Astrocyte (in vitro differentiated cells and primary cell): ENCODE data around the gene PRKAR2B. TPM values are rescaled to one million over a fixed set of nuclear protein-coding genes. Genes with fewer than 3 reads are reported as not detected.
A peak's percentile ranks its signal among the peaks of the same experiment; 100 is the strongest.

Experiments
- DNase-seq: peaks from one replicate; pipeline ENCODE4 v3.0.0-alpha.2; 2010; ENCODE audit warnings: low read depth
- FAIRE-seq: peaks from 2 replicates; lab custom pipeline; 2011; peaks lifted over from hg19 to GRCh38; lab: Jason Lieb, UNC
- H2AFZ ChIP-seq: 2 replicates; pipeline ENCODE4 v1.6.0; 2012; ENCODE audit warnings: low read depth, low read length, inconsistent platforms
- H3K27ac ChIP-seq: 2 replicates; pipeline ENCODE4 v1.5.1; 2011; ENCODE audit warnings: low read depth, low read length, inconsistent platforms
- H3K27me3 ChIP-seq: 2 replicates; pipeline ENCODE4 v1.6.0; 2011; ENCODE audit warnings: low read length, inconsistent platforms; ENCODE audit not compliant: insufficient read depth
- H3K36me3 ChIP-seq: 2 replicates; pipeline ENCODE4 v1.5.1; 2011; ENCODE audit warnings: low read length, inconsistent platforms; ENCODE audit not compliant: insufficient read depth
- H3K4me1 ChIP-seq: 2 replicates; pipeline ENCODE4 v1.5.1; 2011; ENCODE audit warnings: low read length, inconsistent platforms; ENCODE audit not compliant: insufficient read depth
- H3K4me2 ChIP-seq: 2 replicates; pipeline ENCODE4 v1.6.0; 2012; ENCODE audit warnings: low read length, inconsistent platforms
- H3K4me3 ChIP-seq: 2 replicates; pipeline ENCODE4 v1.5.1; 2011; ENCODE audit warnings: low read depth, mild to moderate bottlenecking, low read length, inconsistent platforms; ENCODE audit not compliant: insufficient read depth
- H3K79me2 ChIP-seq: 2 replicates; pipeline ENCODE4 v1.6.0; 2012; ENCODE audit warnings: mild to moderate bottlenecking, low read length, inconsistent platforms; ENCODE audit not compliant: insufficient read depth
- H3K9ac ChIP-seq: 2 replicates; pipeline ENCODE4 v1.6.0; 2012; ENCODE audit warnings: mild to moderate bottlenecking, low read length, inconsistent platforms
- H3K9me3 ChIP-seq: 2 replicates; pipeline ENCODE4 v1.5.1; 2012; ENCODE audit warnings: low read depth, mild to moderate bottlenecking, low read length, inconsistent platforms; ENCODE audit not compliant: insufficient read depth
- H4K20me1 ChIP-seq: 2 replicates; pipeline ENCODE4 v1.6.0; 2012; ENCODE audit warnings: low read length, inconsistent platforms; ENCODE audit not compliant: insufficient read depth
- H3K27ac Mint-ChIP-seq: one replicate; pipeline ENCODE4 v1.8.0; 2021; ENCODE audit warnings: mild to moderate bottlenecking, mixed read lengths; ENCODE audit not compliant: unreplicated experiment
- H3K27me3 Mint-ChIP-seq: one replicate; pipeline ENCODE4 v1.8.0; 2021; ENCODE audit warnings: low read depth, mixed read lengths; ENCODE audit not compliant: unreplicated experiment
- H3K36me3 Mint-ChIP-seq: one replicate; pipeline ENCODE4 v1.8.0; 2021; ENCODE audit warnings: low read depth, mixed read lengths; ENCODE audit not compliant: unreplicated experiment
- H3K4me1 Mint-ChIP-seq: one replicate; pipeline ENCODE4 v1.8.0; 2021; ENCODE audit warnings: low read depth, mixed read lengths; ENCODE audit not compliant: unreplicated experiment
- H3K4me3 Mint-ChIP-seq: one replicate; pipeline ENCODE4 v1.8.0; 2021; ENCODE audit warnings: mild to moderate bottlenecking, moderate library complexity, mixed read lengths; ENCODE audit not compliant: unreplicated experiment
- H3K9me3 Mint-ChIP-seq: one replicate; pipeline ENCODE4 v1.8.0; 2021; ENCODE audit warnings: mild to moderate bottlenecking, mixed read lengths; ENCODE audit not compliant: unreplicated experiment
- EZH2 ChIP-seq: IDR thresholded peaks from 2 replicates; pipeline ENCODE4 v1.6.1; 2012; ENCODE audit warnings: mild to moderate bottlenecking, low read length, inconsistent platforms; ENCODE audit not compliant: insufficient read depth
- total RNA-seq: library from RNA; stranded (reverse); gene quantifications from 2 replicates; pipeline ENCODE4 v1.2.1, GENCODE V29; 2021
- TF ChIP-seq, protein P1 (sequence below): IDR thresholded peaks from 2 replicates; pipeline ENCODE4 v1.5.1; 2011; ENCODE audit warnings: low read depth, mild to moderate bottlenecking, inconsistent platforms, low read length, moderate library complexity; ENCODE audit not compliant: insufficient read depth

Gene PRKAR2B
- total RNA-seq, 1 donor from 2014 or later = 7.6 TPM

DNA sequence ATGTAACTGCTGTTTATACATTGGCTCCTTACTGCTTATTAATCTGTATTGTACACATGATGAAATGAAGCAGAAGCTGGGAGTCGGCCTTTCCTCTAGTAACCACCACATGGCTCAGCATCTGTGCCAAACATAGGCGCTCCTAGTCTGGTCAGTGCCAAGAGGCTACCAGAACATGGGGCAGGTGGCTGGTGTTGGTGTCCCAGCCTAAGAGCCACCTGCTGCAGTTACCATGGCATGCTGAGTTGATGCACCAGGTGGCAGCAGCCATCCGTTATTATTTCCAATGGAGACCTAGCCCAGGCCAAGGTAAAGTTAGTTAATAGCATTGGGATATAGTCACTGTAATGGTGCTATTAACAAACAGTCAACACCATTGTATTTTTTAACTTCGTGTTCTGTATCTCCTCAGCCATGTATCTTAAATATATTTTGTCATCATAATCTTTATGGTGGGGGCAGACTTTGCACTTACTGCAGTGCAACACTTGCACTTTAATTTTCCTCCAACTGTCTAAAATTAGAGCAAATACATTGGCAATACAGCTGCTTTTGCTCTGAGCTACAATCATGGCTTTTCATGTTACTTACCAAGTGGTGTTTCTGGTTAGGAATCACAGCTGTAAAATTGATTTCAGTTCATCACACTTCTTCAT, 157.4 kb downstream of the PRKAR2B start:
- no peaks in the 10 kb centered on the region for H3K4me1 ChIP-seq
- H3K4me2 ChIP-seq = no peak overlapping the region
- FAIRE-seq (no peak), DNase-seq (no peak)
- H3K27me3 ChIP-seq = no peaks in the 10 kb centered on the region
- H3K9ac ChIP-seq = no peak overlapping the region
- peaks cover 20% of the 10 kb centered on the region for H3K36me3 ChIP-seq
- Mint-ChIP-seq H3K4me1 (no peaks in the 10 kb centered on the region), H3K9me3 (no peaks in the 10 kb centered on the region), H3K36me3 (peaks cover 16% of the 10 kb centered on the region), H3K27me3 (no peaks in the 10 kb centered on the region), H3K27ac (no peak overlapping the region), H3K4me3 (no peak overlapping the region)
- no peak overlapping the region for H3K27ac ChIP-seq
- peaks cover 5% of the 10 kb centered on the region for H4K20me1 ChIP-seq
- no peak overlapping the region for H3K4me3 ChIP-seq
- H3K79me2 ChIP-seq = no peaks in the 10 kb centered on the region
- no peak overlapping the region for H2AFZ ChIP-seq
- no peaks in the 10 kb centered on the region for H3K9me3 ChIP-seq
- no peak for TF ChIP-seq EZH2
- TF ChIP-seq, protein P1, sequence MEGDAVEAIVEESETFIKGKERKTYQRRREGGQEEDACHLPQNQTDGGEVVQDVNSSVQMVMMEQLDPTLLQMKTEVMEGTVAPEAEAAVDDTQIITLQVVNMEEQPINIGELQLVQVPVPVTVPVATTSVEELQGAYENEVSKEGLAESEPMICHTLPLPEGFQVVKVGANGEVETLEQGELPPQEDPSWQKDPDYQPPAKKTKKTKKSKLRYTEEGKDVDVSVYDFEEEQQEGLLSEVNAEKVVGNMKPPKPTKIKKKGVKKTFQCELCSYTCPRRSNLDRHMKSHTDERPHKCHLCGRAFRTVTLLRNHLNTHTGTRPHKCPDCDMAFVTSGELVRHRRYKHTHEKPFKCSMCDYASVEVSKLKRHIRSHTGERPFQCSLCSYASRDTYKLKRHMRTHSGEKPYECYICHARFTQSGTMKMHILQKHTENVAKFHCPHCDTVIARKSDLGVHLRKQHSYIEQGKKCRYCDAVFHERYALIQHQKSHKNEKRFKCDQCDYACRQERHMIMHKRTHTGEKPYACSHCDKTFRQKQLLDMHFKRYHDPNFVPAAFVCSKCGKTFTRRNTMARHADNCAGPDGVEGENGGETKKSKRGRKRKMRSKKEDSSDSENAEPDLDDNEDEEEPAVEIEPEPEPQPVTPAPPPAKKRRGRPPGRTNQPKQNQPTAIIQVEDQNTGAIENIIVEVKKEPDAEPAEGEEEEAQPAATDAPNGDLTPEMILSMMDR = peak; percentile 57

DNA sequence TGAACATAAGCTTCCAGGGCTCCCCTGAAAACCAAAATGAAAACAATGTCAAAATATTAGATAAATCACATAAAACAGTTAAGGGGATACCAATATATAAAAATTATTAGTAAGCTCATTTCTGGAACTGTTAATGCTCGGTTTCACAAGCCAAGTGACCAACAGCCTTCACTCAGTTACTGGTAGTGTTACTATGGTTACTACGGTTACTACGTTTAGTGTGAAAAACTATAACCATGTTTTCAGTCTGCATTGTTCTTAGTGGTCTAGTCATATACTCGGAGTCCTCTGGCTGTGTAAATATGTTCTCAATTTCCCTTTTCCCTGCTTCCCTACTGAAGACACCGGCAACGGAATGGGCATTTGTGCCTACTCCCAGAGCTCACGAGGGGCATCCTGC, 159.1 kb downstream of the PRKAR2B start:
- peaks cover 25% of the 10 kb centered on the region for H3K36me3 ChIP-seq
- no peak for FAIRE-seq

DNA sequence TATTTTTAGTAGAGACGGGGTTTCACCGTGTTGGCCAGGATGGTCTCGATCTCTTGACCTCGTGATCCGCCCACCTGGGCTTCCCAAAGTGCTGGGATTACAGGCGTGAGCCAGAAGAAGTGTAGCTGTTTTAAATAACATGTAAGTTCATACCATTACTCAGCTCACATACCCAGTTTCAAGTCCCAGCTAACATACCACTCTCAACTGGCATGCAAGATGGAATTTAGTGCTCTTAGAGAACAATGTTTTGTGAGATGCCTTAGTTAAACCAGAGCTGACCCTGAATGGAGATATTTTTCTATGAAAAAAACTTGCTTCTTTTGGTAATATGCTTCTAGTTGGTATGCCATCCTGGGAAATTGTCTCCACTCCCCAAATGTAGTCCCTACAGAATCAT, 161.6 kb downstream of the PRKAR2B start:
- no peaks in the 10 kb centered on the region for H3K79me2 ChIP-seq

More for the DNA sequence above, 159.1 kb downstream of the PRKAR2B start:
- no peaks in the 10 kb centered on the region for H3K79me2 ChIP-seq
- H3K9me3 ChIP-seq = no peaks in the 10 kb centered on the region
- Mint-ChIP-seq H3K4me1 (peaks cover 9% of the 10 kb centered on the region), H3K9me3 (no peaks in the 10 kb centered on the region), H3K27me3 (no peaks in the 10 kb centered on the region), H3K36me3 (peaks cover 14% of the 10 kb centered on the region), H3K4me3 (no peak overlapping the region), H3K27ac (no peak overlapping the region)
- no peak overlapping the region for H2AFZ ChIP-seq
- peaks cover 5% of the 10 kb centered on the region for H4K20me1 ChIP-seq
- H3K9ac ChIP-seq = no peak overlapping the region
- DNase-seq = no peak
- no peak overlapping the region for H3K4me3 ChIP-seq
- no peak overlapping the region for H3K4me2 ChIP-seq
- H3K27me3 ChIP-seq = no peaks in the 10 kb centered on the region
- TF ChIP-seq, protein P1 = no peak
- no peak for TF ChIP-seq EZH2
- no peaks in the 10 kb centered on the region for H3K4me1 ChIP-seq
- no peak overlapping the region for H3K27ac ChIP-seq

More for the DNA sequence above, 161.6 kb downstream of the PRKAR2B start:
- Histone ChIP-seq H3K4me3 (no peak overlapping the region), H3K9ac (no peak overlapping the region), H3K4me1 (no peaks in the 10 kb centered on the region), H4K20me1 (no peaks in the 10 kb centered on the region), H3K36me3 (peaks cover 17% of the 10 kb centered on the region), H2AFZ (no peak overlapping the region), H3K27me3 (no peaks in the 10 kb centered on the region), H3K4me2 (no peak overlapping the region), H3K9me3 (no peaks in the 10 kb centered on the region), H3K27ac (no peak overlapping the region)
- Mint-ChIP-seq H3K36me3 (peaks cover 14% of the 10 kb centered on the region), H3K27ac (no peak overlapping the region), H3K4me1 (peaks cover 9% of the 10 kb centered on the region), H3K4me3 (no peak overlapping the region), H3K9me3 (no peaks in the 10 kb centered on the region), H3K27me3 (no peaks in the 10 kb centered on the region)
- FAIRE-seq = no peak
- DNase-seq = no peak
- no peak for TF ChIP-seq EZH2
